ENCODE data around the gene ALG9. TPM values are rescaled to one million over a fixed set of nuclear protein-coding genes. Genes with fewer than 3 reads are reported as not detected.

Gene ALG9
- polyA plus RNA-seq, 1 donor from 2014 or later = 92.1 TPM

- no peaks in the 10 kb centered on the region for H3K9me3 ChIP-seq (ENCODE audit: low read length)
- no peak overlapping the region for H3K27ac ChIP-seq (ENCODE audit: low read length)
- H3K9ac ChIP-seq (ENCODE audit: low read length) = no peak overlapping the region
- no peaks in the 10 kb centered on the region for H3K27me3 ChIP-seq (ENCODE audit: insufficient read depth, low read depth, low read length)
- peaks cover 8% of the 10 kb centered on the region for H3K36me3 ChIP-seq (ENCODE audit: insufficient read depth, low read length)
- no peaks in the 10 kb centered on the region for H4K20me1 ChIP-seq (ENCODE audit: insufficient read depth)
- no peak for TF ChIP-seq RAD21 (conservative IDR thresholded peaks at IDR 0.05)
- no peak for TF ChIP-seq EP300 (conservative IDR thresholded peaks at IDR 0.05; ENCODE audit: poor library complexity, severe bottlenecking)
- no peak for TF ChIP-seq MXI1 (conservative IDR thresholded peaks at IDR 0.05; ENCODE audit: poor library complexity, severe bottlenecking)
- TF ChIP-seq TAF1 (IDR thresholded peaks at IDR 0.05; ENCODE audit: low read depth) = no peak
- TF ChIP-seq EZH2 (IDR thresholded peaks at IDR 0.05; ENCODE audit: borderline replicate concordance, insufficient read depth, low read length, poor library complexity, severe bottlenecking) = no peak
- TF ChIP-seq SMC3 (conservative IDR thresholded peaks at IDR 0.05; ENCODE audit: poor library complexity) = no peak
- no peaks in the 10 kb centered on the region for H3K79me2 ChIP-seq (replicated peaks; ENCODE audit: insufficient read depth, low read length)
- no peak overlapping the region for H3K4me3 ChIP-seq (ENCODE audit: low read length)
- H3K9me2 ChIP-seq (ENCODE audit: insufficient read depth, low read length) = no peaks in the 10 kb centered on the region
- no peak overlapping the region for H3K4me2 ChIP-seq (ENCODE audit: low read length)
- H3F3A ChIP-seq (ENCODE audit: insufficient read depth, low read length, poor library complexity, severe bottlenecking) = no peaks in the 10 kb centered on the region
- H2AFZ ChIP-seq (ENCODE audit: low read depth, low read length) = no peak overlapping the region
Measured at GRCh38 chr11:111745719-111746504, 125.5 kb downstream of the ALG9 start.

- H3K27ac ChIP-seq (ENCODE audit: low read length) = no peak overlapping the region
- H4K20me1 ChIP-seq (ENCODE audit: insufficient read depth) = no peaks in the 10 kb centered on the region
- no peaks in the 10 kb centered on the region for H3K27me3 ChIP-seq (ENCODE audit: insufficient read depth, low read depth, low read length)
- TF ChIP-seq TAF1 (IDR thresholded peaks at IDR 0.05; ENCODE audit: low read depth) = no peak
- TF ChIP-seq MXI1 (conservative IDR thresholded peaks at IDR 0.05; ENCODE audit: poor library complexity, severe bottlenecking) = no peak
- no peak for TF ChIP-seq POLR2AphosphoS5 (IDR thresholded peaks at IDR 0.05)
- TF ChIP-seq, protein P1, sequence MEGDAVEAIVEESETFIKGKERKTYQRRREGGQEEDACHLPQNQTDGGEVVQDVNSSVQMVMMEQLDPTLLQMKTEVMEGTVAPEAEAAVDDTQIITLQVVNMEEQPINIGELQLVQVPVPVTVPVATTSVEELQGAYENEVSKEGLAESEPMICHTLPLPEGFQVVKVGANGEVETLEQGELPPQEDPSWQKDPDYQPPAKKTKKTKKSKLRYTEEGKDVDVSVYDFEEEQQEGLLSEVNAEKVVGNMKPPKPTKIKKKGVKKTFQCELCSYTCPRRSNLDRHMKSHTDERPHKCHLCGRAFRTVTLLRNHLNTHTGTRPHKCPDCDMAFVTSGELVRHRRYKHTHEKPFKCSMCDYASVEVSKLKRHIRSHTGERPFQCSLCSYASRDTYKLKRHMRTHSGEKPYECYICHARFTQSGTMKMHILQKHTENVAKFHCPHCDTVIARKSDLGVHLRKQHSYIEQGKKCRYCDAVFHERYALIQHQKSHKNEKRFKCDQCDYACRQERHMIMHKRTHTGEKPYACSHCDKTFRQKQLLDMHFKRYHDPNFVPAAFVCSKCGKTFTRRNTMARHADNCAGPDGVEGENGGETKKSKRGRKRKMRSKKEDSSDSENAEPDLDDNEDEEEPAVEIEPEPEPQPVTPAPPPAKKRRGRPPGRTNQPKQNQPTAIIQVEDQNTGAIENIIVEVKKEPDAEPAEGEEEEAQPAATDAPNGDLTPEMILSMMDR (IDR thresholded peaks at IDR 0.05; ENCODE audit: poor library complexity, severe bottlenecking) = no peak
- TF ChIP-seq REST (IDR thresholded peaks at IDR 0.05; ENCODE audit: borderline replicate concordance) = no peak
- no peak for TF ChIP-seq RAD21 (conservative IDR thresholded peaks at IDR 0.05)
- TF ChIP-seq EZH2 (IDR thresholded peaks at IDR 0.05; ENCODE audit: borderline replicate concordance, insufficient read depth, low read length, poor library complexity, severe bottlenecking) = no peak
- TF ChIP-seq SMC3 (conservative IDR thresholded peaks at IDR 0.05; ENCODE audit: poor library complexity) = no peak
- TF ChIP-seq EP300 (conservative IDR thresholded peaks at IDR 0.05; ENCODE audit: poor library complexity, severe bottlenecking) = no peak
- H3K4me3 ChIP-seq (ENCODE audit: low read length) = no peak overlapping the region
- no peaks in the 10 kb centered on the region for H3K79me2 ChIP-seq (replicated peaks; ENCODE audit: insufficient read depth, low read length)
- peaks cover 8% of the 10 kb centered on the region for H3K36me3 ChIP-seq (ENCODE audit: insufficient read depth, low read length)
- no peak overlapping the region for H2AFZ ChIP-seq (ENCODE audit: low read depth, low read length)
- no peaks in the 10 kb centered on the region for H3K9me2 ChIP-seq (ENCODE audit: insufficient read depth, low read length)
- H3K9ac ChIP-seq (ENCODE audit: low read length) = no peak overlapping the region
- H3F3A ChIP-seq (ENCODE audit: insufficient read depth, low read length, poor library complexity, severe bottlenecking) = no peaks in the 10 kb centered on the region
- H3K9me3 ChIP-seq (ENCODE audit: low read length) = no peaks in the 10 kb centered on the region
- no peak overlapping the region for H3K4me2 ChIP-seq (ENCODE audit: low read length)
Measured at GRCh38 chr11:111743700-111744099, 127.7 kb downstream of the ALG9 start.

All from neural cell (in vitro differentiated cells).